GM23248 (cell line): ENCODE results near the gene NFATC2.

ENCODE experiments used
- EZH2 ChIP-seq: fragments of 200-600 bp; sonication (generic); IDR thresholded peaks from 2 replicates; pipeline ENCODE4 v1.6.1; 2018; ENCODE audit warnings: antibody characterized with exemption, mild to moderate bottlenecking; ENCODE audit not compliant: insufficient read depth, poor library complexity, severe bottlenecking
- EZH2phosphoT487 ChIP-seq: fragments of 200-600 bp; sonication (generic); IDR thresholded peaks from 2 replicates; pipeline ENCODE4 v1.6.1; 2018; ENCODE audit warnings: antibody characterized with exemption, moderate library complexity, mild to moderate bottlenecking, low read depth; ENCODE audit not compliant: insufficient read depth

DNA sequence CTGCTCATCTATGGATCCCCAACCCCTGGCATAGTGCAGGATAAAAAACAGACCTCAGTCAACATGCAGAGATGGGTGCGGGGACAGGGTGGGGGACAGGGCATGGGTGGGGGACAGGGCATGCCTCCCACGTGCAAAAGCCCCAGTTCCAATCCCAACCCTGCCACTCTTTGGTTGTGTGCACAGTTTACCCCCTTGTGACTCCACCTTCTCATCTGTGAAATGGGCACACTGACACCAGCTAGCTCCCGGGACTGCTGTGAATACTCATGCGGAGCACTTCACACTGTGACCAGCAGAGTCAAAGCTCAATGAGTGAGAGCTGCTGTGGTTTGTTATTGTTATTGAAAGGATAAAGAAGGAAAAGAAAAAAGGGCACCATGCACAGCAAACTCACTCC, 69.3 kb downstream of the NFATC2 start:
- TF ChIP-seq EZH2phosphoT487 (no peak), EZH2 (no peak)
